CD1c-positive myeloid dendritic cell (primary cell): ENCODE data around the gene GP1BB.

Experiments
- DNase-seq: peaks from one replicate; pipeline ENCODE4 v3.0.0-alpha.2; 2016; ENCODE audit errors: extremely low spot score

GP1BB gene

DNA sequence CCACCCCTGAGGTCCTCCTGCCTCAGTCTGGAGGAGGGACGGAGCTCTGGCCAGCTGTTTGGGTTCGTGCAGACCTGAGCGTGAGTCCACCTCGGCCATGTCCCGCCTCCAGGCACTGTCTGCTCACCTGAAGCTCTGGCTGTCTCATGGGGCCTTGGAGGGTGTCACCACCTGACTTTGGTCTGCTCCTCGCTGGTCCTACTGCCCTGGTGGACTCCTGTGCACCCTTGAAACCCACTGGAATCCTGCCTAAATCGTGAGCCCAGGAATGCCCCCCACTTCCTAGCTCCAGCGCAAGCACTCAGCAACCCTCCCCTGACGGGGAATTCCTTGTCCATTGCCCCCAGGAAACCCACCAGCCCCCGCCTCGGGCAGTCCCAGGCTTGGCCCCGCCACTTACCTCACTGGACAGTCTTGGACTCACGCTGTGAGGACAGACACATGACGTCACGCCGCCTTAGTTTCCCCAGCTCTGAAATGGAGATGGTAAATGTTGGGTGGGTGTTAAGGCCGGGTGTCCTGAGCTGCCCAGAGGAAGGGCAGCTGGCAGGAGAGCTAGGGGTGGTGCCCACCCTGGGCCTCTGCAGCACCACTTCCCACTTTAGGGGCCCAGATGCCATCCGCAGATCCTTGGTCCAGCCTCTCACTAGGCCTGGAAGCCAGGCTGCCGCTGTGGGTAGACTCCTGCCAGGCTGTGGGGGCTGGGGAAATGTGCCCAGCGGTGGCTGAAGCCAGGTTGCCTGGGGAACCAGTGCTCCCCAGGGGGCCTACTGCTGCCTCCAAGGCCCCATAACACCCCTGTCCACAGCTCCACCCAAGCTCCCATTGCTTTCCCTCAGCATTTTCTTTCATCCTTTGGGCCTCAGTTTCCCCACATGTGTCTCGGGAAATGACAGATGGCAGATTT, 19.1 kb downstream of the GP1BB start:
- no peak for DNase-seq

DNA sequence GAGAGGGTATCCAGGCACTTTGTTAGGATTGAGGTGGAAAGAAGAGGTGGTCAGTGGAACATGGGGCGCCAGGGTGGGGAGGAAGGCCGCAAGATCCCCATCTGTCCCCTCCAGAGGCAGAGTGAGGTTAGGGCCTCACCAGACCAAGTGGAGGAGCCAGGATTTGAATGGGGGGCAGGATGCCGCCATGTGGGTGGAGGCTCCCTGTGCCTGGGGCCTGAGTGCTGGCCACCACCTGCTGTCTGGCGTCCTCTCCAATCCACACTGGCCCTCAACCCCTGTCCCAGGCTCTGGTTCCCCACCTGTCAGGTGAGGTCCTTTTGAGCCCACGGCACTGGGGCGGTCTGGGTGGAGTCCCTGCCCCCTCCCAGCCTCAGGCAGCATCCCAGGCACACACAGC, 19.7 kb downstream of the GP1BB start:
- DNase-seq, result no peak

DNA sequence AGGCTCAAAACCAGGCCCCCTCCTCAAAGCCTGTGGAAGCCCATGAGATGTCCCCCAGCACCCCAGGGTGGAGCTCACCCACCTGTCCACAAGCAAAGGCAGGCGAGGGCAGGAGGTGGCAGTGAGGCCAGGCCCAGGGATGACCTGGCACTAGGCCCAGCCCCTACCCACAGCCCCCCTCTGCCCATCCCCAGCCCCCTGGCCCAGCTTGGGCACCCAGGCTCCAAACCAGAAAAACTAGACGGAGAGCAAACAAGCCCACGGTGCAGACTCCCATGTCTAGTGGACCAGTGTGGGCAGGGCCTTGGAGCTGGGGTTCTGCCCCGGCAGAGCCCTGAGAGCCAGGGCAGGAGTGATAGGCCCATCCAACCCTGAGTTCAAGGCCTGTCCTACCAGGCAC, 20.3 kb downstream of the GP1BB start:
- no peak for DNase-seq

DNA sequence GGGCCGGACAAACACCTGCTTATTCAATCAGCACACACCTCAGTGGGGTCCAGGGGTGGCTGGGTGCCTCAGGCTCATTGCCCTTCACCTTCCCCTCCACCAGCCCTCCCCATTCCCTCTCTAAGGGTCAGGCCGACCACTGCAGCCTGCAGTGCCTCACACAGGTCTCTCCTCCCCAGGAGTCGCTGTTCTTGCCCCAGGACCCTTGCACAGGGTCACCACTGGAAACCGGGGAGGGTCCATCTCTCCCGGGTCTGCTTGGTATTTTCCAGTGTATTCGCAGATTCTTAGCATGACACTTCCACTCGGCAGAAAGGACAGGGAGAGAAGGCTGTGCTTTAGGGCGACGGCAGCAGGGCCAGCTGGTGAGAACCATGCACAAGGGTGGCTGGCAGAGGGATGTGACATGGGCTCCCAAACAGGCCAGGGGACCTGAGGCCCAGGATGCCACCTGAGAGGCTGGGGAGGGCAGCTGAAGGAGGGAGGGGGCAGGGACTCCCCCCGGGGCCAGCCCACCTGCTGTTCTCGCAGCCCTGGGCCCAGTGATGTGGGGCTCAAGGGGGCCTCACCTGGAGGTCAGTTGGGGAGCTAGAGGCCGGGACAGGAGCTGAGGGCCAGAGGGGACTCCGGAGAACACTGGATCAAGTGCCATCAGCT, 21.1 kb downstream of the GP1BB start:
- no peak for DNase-seq

DNA sequence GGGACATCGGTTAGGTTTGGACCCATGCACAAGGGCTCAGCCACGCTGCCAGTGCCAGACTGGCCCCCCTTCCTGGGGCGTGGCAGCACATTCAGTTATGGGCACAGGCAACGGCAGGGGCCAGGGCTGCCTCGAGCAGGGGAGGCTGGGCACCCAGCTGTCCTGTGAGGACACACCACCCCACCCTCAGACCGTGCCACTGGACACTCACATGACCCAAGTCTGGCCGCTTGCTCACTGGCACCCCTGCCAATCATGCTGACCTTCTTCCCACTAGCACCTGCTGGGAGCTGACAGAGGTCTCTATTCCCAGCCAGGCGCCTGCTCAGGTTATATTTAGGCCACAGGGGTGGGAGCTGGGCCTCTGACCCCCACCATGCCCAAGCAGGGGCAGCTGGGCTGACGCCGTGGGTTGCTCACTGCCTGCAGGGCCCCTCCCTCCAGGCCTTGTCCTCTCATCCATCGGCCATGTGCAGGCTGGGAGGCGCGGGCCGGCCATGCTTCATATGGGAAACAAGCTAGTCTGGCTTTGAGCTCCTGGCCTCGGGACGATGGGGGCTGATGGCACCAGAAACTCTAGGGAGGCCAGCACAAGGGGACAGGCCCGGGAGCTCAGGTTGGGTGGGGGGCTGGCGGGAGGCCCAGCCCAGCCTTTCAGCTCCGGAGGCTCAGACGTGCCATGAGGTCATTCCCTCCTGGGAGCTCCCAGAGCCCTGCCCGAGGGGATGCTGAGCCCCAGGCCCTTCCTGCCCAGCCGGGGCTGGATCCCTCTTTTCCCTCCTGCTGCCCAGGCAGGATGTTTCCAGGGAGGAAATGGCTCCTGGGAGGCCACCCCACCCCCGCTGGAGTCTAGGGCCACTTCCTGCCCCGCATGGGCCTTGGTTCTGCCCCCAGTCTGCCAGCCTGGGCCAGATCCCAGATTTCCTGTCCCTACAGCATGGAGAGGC, 22.1 kb downstream of the GP1BB start:
- DNase-seq, result no peak

DNA sequence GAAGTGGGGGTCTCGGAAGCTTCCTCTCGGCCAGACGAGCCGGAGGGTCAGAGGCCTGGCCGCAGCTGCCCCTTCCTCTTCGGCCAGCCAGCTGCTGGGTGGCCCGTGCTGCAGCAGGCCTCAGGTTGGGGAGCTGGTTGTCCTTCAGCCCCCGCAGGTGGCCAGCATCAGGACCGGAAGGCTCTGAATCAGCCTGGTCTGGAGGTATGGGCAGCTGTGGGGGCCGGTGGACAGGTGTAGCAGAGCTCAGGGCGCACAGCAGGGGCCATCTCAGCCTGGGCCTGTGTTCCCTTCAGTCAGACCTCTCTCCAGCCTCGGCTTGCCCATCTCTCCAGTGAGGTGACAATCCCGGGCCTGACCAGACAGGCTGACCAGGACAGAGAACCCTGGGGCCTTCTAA, 23.4 kb downstream of the GP1BB start:
- no peak for DNase-seq

DNA sequence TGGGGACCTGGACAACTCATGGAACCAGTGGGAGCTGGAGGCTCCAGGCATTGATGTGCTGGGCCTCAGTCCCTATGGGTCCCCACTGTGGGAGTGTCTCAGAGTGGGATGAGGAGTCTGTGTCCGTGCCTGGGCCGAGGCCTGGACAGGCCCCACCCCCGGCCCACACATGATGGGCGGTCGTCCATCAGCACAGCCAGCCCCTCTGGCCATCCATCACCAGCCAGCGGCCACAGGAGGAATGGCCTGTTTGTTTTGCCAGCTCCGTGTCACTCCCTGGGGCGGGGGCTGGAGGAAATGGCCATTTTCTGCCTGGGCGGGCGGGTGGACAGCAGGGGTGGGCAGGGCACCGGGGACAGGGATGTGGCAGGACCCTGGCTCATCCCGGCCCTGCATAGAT, 24.2 kb downstream of the GP1BB start:
- DNase-seq, result no peak

DNA sequence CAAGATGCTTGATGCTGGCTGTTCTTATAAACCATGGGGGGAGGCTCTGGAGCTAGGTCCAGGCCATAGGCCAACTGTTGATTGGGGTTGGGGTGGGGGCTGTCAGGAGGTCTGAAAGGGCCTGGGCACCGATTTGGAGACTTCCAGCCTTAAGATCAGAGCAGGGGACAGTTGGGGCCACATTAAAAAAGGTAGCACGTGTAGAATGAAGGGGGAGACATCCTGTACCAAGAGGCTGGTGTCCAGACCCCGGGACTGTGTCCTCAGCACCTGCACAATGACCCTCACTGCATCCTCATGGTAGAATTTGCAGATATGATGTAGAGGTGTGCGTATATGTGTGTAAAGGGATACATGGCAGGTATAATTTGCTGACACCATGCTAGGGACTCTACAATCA, 24.8 kb downstream of the GP1BB start:
- no peak for DNase-seq

DNA sequence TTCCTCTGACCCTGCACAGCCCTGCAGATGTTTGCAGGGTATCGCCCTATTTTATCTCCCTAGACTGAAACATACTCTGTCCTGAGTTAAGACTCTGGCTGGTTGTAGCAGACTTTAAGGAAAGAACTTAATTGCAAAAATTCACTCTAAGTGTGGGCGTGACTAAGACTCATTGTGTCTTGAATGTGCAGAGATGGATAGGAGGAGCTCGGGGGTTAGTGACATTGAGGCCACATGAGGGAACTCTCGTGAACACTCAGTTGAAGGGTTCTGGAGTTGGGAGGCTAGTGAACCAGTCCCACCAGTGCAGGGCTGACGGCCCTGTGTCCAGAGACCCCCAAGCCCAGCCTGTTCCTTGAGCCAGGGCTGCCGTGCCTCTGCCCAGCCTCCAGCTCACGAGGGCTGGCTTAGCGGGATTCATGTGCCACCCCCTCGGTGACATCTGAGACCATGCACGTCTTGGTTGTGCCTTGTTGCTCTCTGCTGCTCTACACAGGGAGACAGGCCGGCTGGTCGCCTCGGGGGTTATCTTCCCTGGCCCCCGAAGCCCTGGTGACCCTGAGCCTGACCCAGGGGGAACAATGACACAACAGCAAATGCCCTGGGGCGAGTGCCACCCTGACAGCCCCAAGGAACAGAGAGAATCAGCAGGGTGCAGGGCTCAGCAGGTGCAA, 25.8 kb downstream of the GP1BB start:
- DNase-seq, result no peak

DNA sequence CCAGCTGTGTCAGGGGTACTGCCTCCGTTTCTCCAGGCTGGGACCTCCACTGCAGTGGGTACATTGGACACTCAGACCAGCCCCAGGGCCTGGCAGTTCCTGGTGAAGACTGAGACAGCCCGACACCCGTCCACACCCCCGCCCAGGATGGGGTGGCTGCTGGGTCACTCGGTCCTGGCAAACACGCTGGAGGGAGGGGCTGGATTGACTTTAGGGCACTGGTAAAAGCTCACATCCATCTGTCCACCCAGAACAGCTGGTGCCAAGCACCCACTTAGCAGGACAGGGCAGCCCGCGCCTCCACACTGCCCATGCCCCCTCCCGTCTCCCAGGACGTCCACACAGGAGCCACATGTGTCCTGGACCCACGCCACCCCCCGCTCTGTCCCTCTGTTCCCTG, 26.5 kb downstream of the GP1BB start:
- no peak for DNase-seq

DNA sequence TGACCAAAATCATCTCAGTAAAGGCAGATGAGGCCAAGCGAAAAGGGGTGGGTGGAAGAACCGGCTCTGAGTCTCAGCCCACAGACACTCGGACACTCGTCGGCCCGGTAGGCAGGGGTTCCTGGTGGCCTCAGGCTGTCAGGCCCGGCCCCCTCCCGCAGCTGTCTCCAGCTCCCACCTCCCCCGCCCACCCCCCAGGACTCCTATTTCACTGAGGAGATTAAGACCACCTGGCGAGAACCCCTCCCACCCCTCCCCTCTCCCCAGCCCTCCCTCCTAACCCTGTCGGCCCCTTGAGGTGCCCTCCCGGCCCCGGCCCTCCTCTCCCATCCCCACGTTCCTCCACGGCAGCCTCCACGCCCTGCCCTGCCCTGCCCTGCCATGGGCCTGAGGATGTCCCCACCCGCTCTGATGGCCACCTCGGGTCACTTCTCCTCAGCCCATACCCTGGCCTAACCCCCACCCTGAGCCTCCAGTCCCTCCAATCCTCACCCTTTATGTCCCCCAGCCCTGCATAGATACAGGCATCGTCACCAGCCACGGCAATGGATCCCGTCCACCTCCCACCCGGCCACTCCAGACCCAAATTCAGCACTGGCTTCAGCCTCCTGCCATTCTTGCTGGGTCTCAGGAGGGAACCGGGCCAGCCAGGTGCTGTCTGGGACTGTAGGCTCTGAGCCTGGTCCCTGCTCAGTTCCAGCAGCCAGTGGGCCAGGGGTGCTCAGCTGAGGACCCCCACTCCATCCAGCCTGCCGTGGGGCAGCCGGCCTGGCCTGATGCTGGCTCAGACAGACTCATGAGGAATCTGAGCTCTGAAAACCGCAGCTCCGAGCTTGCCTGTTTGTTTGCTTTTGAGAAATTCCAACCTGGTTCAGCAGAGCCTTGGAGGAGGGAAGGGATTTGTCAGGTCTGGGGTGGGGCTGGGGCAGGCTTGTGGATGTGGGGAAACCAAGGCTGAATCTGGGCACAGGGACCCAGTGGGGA, 27.5 kb downstream of the GP1BB start:
- no peak for DNase-seq

DNA sequence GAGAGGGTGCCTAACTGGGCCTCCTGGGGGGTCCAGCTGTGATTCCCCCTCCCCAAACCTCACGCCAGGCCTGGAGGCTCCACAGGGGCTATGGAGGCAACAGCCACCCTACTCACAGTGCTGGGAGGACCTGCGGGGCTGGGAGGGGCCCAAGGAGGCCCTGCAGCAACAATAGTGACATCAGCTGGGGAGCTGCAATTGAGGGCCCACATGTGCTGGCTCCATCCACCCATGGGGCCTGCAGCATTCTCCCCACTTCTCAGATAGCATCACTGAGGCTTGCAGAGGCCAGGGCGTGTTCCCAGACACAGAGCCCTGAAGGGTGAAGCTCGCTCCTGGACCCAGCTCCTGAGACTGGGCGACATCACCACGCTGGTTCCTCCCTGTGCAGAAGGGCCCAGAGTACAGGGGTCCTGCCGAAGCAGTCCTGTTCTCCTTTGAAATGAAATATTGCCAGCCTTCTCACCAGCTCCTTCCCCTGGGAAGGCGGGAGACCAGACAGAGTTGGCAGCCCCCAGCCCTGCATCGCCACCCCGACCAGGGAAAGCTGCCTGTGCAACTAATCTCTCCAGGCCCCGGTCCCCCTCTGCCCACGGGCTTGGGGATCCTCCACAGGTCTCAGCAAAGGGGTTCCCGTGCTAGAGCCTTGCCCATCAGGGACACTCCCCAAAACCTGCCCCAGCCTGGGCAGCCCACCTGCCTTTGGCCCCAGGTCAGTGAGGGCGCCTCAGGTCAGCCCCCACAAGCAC, 28.3 kb downstream of the GP1BB start:
- no peak for DNase-seq

DNA sequence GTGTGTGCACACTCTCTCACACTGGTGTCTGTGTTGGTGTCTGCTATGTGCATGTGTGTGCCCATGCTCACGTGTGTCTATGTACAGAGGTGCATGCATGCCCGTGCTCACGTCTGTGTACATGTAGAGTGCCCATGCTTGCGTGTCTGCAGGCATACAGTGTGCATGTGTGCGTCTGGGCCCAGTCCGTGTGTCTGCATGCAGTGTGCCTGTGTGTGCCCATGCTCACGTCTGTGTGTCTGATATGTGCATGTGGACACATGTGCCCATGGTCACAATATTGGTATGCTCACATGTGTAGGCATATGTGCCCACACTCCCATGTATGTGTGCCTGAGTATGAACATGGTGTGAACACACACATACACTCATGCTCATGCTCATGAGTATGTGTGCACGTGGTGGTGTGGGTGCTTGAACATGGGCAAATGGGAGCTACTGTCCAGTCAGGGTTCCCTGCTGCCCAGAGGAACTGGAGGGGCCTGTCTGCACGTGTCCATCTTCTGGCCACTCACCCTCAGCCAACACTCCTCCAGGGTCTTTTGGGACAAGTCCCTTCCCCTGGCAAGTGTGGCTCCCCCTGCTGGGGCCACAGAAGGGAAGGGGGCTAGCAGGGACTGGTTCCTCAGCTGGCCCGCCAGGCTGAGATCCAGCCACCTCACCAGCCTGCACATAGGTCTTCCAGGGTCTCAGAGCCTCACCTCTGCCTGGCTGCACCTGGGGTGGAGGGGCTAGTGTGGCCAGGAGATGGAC, 29.9 kb downstream of the GP1BB start:
- DNase-seq, result no peak

DNA sequence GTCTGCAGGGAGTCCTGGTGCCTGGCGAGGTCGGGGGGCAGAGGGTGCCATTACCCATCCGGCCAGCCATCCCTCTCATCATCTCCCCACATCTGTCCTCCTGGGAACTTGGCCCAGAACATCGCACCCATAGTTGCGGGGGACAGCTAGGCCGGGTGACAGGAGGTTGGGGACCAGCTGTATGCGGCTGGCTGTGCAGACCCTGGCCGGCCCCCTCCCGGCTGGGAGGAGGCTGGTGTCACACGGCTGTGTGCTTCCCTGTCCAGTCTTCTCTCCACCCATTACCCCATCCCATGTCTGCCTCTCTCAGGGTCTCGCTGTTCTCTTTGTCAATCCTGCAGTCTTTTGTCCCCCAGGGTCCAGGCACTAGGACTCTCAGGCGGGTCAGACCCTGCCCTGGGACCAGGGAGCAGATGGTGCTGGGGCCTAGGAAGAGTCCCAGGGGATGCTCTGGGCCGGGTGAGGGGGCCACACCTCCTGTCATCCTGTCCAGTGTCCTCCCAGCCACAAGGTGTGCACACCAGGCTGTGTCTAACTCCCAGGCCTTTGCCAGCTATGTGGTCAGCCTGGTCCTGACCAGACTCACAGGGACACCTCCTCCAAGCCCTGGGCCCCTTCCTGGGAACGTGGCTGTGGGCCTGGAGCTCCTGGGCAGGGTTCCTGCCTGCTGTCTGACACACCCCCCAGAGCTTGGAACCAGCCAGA, 30.8 kb downstream of the GP1BB start:
- DNase-seq, result no peak

DNA sequence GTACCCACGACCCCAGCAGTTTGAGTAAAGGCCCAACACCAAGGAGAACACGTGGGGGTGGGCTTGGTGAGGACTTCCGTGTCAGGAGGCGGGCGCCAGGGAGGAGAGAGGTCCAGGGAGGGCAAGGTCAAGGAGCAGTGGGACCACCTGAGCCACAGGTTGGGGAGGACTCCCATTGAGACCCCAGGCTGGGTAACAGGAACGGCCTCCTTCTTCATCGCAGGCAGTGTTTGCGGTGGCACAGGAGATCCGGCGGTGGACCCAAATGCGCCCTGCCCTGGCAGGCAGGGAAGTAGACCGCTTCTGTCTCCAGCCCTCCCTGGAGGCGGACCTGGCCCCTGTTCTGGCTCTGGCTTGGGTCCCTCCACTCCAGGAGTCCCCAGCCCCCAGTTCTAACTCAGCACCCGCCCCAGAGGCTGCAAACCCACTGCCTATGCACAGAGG, 31.4 kb downstream of the GP1BB start:
- no peak for DNase-seq

DNA sequence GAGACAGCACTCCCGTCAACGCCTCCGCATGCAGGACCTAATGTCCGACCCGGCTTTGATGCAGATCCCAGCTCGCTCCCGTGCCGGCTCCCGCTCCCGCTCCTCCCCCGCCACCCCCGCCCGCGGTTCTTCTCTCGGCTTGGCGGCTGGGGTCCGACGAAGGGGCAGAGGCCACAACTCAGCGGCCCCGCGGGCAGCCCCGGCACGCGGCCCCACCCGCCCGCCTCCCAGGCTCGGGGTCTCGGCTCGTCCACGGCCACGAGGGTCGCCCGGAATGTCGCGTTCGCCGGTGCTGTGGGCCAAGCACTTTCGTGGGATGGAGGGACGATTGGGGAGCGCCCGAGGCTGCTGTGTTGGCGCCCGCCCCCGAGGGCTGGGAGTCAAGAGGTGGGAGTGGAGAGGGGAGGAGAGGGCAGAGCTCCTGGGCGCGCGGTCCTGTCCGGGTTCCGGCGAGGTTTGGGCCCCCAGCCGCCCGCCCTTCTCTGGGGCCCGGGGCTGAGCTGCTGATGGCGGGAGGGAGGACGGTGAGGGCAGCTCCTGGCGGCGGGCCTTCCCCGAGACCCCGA, 31.9 kb downstream of the GP1BB start:
- DNase-seq, result no peak

DNA sequence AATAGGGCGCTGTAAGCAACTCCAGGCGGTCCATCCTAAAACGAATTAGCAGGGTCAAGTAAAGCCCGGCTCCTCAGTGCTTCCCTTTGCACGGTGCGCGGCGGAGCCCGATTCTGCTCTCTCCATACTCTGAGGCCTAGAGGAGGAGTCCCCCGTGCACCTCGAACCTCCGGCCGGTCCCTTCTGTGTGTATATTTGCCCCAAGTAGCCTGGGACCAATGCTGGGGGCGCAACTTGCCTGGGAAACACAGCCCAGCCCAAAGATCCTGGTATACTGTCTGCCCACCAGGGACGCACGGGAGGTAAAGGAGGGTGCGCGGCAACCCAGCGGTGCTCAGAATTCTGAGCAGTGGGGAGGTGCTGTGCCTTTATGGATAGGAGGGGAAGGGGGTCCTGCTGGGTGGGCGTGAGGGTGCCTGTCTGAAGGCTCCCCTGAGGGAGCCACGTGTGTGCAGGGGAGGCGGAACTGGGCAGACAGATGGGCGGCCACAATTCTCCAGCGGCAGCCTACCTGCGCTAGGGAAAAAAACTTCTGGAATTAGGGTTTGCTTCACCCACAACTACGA, 32.5 kb downstream of the GP1BB start:
- no peak for DNase-seq
